HG03175 (cell line): Measurements from ENCODE around the gene PDCD10.
A peak's percentile ranks its signal among the peaks of the same experiment; 100 is the strongest.

Source experiments
- ATAC-seq: cut with Tn5 transposase; IDR thresholded peaks from one replicate; pipeline ENCODE4 v1.9.1; 2021; ENCODE audit warnings: mild to moderate bottlenecking, moderate library complexity; ENCODE audit not compliant: unreplicated experiment

The PDCD10 gene

DNA sequence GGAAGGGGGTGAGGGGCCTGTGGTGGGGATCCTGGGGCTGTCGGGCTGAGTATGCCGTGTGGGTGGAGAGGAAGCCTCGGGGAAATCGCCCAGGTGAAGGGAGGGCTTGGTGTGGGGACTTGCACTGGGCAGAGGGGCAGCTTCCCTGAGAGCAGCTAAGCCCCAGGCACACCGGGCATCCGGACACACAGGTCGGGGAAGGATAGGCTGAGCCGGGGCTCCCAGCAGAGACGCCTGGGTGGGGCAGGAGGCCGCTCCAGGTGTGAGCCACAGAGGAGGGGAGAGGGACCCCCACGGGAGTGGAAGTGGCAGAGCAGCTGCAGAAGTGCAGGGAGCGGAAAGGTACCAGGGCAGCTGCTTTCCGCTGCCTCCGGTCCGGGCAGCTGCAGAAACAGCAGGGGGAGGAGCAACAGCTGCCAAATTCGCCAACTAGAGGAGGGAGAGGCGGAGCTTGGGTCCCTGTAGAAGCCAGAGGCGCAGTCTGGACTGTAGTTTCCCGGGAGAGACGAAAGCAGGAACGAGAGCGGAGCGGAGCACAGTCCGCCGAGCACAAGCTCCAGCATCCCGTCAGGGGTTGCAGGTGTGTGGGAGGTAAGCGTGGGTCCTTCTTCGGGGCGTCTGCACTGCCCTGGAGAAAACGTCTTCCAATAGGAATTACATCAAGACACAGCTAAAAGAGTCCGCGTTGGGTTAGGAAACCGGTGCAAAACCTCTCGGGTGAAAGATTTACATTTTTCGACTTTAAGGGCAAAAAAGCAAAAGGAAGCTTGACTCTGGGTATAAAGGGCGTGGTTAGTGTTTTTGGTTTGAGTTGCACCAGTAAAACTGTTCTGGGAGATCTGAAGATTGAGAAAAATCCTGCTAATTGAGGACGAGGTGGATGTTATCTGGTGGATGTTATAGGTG is 794 bp upstream of the PDCD10 start, which contains the start of gene SERPINI1:
Gene SERPINI1 (plus strand): TSS at position 489 of the 906 bp plus-strand sequence. CDS start 53,408 bp downstream, outside the sequence.
- ATAC-seq, result peak; percentile 61

DNA sequence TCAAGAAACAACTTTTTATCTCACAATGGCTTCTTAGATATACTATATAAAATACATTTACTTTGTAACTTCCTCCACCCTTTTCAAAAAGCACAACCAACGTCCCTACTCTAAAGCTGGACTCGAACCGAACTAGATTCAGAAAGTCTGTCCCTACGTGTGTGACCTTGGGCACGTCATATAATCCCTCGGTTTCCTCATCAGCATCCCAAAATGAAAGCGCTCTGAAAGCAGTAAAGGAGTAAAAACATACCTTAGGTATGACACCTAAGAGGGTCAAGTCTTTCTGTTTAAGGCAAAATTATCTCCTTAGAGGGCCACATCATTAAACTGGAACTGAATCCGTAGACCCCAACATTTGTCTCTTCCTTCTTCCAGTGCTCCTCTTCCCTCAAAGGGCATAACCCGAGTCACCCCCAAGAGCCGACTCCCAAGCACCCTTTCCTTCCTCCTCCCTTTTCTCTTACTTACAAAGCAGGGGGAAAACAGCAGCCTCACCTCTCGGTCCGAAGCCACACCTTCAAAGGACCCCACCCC is 663 bp downstream of the PDCD10 start:
- no peak for ATAC-seq

DNA sequence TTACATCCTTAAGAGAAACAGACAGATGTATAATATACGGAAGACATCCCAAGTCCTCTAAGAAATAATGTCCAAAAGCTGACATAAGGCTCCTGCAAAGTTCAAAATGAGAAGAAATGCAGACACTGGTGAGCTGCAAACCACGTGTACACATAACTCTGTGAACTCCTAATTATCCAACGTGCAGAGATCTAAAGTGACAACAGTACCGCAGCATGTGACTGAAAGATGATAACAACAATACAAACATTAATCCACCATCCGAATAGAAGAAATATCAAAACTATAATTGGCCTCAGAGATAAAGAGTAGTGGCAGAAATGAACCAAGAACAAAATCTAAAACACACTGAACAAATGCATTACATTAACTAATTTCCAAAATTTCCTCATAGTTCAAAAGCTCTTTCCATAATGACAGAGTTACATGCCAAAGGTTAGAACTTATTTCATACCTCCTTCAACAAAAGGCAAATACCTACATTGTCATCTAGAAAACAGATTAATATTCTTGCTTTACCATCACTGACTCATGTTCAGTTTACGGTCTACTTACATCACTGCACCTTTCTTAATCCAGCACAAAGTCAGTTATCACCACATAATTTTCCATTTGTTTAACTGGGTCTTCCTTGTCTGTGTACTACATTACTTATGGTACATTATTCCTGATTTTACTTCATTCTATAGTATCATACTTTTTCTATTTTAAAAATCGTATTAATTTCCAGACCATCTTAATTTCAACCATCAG is 2.2 kb downstream of the PDCD10 start:
- no peak for ATAC-seq

DNA sequence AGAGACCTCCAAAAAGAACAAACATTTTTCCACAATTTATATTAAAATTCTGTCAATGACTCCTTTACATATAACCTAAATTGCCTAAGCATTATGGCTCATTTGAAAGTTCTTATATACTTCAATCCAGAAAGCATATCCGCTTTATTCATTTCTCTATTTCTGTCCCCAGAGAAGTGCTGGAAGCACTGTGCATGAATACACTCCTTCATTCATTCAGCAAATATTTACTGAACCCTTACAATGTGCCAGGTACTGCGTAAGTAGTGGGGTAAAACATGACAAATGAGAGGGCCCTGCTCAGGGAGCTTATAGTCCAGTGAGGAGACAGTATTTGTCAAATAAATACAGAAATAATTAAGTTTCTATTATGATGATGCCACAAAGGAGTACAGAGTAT is 3.3 kb downstream of the PDCD10 start:
- no peak for ATAC-seq

DNA sequence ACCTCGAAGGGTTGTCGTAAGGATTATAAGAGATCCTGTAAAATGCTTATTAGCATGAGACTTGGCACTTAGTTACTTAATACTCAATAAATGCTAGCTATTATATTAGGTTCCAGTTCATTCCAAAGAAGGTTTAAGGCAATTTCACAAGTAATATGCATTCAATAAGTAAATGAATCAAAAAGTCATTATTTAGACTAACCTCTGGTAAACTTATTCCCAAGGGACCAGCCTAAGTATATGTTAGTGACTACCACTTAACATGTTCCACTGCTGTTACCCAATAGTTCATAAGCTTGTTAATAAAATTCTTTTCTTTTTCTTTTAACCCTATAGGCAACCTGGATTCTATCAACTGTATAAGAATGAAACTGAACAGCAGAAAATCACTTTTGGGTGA is 5.1 kb downstream of the PDCD10 start:
- ATAC-seq, result no peak

DNA sequence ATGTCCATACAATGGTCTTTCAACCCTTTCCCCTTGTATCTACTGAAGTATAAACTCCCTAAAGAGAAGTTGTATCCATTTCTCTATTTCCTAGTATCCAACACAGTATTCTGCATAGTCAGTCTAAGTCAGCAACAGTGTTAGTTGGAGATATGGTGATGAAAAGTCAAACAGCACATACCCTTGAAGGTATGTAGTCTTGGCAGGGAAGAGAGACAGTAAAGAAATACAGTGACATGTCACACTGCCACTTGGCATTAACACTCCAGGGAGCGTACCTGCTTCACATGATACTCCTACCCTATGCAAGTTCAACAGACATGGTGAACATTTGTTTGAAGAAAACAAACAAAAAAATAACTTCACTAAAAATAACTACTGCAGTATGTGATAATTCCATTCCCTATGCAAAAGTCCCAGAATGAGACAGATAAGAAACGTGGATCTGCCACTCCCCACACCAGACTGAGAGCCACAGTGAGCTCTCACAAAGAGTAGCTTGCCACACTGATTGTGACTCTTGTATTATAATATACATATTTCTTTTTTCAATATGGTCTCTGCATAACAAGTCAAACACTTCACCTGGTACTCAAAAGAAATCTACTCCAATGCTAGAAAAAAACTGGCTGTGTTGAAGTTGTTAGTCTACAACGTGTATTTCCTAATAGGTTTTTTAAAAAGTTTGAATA is 5.9 kb downstream of the PDCD10 start:
- ATAC-seq, result no peak

DNA sequence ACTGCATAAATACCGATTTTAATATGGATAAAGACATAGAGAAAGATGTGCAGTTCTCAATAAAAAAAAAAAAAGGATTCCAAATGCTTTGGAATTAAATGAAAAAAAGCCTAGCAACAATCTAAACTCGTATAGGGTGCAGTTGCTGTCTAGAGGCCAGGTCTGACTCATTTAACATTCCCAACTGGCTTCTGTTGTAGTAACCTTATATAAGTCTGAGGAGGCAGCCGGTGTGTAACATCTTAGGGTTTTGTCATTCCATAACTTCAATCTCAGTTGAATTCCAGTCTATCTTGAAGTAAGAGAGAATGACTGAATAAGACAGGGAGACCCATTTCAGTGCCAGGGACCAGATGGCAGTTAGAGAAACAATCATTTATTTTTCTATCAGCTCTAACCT is 6.5 kb downstream of the PDCD10 start:
- ATAC-seq, result no peak

DNA sequence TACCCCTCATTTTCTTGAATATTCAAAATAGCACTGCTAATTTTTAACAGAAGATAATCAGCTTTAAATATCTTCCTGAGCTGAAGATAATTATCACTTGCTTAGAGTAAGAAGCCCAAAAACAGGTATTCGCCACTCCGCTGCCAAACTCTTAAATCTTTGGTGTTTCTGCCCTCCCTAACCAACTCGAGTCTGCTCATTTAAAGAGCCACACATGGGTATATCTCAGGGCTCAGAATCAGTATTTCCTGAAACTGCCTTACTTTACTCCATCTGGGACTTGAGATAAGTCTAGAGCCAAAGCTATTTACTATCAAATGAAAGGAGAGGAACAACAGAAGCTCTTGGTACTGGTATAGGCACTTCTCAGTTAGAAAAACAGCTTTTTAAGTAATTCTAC is 10.8 kb downstream of the PDCD10 start:
- no peak for ATAC-seq

DNA sequence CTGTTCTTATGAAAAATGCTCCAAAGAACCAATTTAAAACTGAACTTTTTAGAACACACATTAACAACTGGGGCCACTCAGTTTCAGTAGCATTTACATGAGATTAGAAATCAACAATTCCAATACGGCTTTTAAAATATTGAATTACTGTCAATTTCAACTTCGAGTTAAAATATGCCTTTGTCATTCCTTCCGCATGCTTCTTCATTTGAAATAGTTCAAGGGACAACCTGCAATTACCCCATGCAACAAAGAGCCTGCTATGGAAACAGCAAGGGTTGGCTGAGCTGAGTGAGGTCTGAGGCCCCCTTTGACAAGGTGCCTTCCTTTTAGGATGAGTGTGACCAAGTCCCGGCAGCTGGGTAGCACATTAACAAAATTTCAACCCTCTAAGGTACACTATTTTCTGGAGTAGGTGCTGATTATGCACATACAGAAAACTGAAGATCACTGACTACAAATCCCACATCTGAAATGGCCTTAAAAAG is 11.6 kb downstream of the PDCD10 start:
- ATAC-seq, result no peak

DNA sequence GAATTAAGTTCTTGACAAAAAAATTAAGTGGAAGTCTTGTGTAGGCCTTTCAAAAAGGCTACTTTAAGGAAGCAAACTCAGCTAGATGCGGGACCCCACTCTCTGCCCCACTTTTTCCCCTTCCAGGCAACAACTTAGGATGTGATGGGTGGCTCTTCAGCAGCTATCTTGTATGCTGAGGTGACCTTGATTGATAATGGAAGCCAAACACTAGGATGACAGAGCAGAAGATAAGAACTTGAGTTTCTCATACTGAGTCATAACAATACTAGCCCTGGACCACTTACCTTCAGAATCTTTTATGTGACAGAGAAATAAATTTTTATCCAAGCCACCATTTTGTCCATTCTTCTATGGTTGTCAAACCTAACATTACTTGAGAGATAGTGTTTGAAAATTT is 16.1 kb downstream of the PDCD10 start:
- ATAC-seq, result no peak

DNA sequence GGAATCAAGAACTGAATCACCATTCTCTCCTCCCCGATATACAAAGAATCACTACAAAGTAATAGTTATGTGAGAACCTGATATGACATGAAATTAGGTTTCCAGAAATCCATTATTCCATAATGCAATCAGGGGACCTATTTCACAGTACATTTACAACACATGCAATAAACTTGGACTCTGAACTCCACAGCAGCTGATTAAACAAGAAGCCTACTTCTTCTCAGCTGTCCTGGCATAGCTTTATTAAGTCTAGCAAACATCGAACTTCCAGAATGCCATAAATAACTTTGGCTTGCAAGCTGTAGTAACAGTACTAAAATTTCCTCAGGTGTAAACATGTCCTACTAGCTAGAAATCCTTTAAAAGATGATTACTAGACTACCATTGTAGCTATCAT is 17.8 kb downstream of the PDCD10 start:
- ATAC-seq, result no peak

DNA sequence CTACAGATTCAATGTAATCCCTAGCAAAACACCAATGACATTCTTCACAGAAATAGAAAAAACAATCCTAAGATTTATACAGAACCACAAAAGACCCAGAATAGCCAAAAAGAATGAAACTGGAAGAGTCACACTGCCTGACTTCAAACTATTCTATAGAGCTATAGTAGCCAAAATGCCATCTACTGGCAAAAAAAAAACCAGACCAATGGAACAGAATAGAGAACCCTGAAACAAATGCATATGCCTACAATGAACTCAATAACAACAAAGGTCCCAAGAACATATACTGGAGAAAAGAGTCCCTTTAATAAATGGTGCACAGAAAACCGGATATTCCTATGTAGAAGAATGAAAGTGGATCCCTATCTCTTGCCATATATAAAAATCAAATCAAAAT is 19.8 kb downstream of the PDCD10 start:
- ATAC-seq, result no peak

DNA sequence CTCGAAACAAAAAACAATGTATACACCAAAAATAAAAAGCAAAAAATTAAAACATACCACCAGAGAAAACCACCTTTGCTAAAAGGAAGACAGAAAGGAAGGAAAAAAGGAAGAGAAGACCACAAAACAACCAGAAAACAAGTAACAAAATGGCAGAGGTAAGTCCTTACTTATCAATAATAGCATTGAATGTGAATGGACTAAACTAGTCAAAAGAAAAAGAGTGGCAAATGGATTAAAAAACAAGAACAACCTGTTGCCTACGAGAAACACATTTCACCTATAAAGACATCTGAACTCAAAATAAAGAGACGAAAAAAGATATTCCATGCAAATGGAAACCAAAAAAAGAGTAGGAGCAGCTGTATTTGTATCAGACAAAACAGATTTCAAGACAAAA is 22.2 kb downstream of the PDCD10 start:
- no peak for ATAC-seq

DNA sequence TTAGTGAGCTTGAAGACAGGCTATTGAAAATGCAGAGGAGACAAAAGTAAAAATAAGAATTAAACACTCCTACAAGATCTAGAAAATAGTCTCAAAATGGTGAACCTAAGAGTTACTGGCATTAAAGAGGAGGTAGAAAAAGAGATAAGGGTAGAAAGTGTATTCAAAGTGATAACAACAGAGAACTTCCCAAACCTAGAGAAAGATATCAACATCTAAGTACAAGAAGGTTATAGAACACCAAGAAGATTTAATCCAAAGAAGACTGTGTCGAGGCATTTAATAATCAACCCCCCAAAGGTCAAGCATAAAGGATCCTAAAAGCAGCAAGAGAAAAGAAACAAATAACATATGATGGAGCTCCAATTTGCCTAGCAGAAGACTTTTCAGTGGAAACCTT is 23.3 kb downstream of the PDCD10 start:
- ATAC-seq, result no peak

DNA sequence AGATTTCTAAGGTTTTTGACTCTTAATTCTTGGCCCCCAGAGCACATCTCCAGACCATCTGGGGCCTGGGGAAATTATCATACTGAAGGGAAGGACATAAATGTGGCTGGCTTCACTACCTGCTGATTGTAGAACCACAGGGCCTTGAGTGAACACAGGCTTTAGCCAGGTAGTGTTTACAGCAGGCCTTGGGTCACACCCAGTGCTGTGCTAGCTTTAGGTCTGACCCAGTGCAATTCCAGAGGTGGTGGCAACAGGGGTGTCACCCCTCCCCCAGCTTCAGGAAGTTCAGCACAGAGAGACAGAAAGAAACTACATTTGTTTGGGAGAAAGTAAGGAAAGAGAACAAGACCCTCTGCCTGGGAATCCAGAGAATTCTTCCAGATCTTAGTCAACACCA is 24.1 kb downstream of the PDCD10 start:
- no peak for ATAC-seq

DNA sequence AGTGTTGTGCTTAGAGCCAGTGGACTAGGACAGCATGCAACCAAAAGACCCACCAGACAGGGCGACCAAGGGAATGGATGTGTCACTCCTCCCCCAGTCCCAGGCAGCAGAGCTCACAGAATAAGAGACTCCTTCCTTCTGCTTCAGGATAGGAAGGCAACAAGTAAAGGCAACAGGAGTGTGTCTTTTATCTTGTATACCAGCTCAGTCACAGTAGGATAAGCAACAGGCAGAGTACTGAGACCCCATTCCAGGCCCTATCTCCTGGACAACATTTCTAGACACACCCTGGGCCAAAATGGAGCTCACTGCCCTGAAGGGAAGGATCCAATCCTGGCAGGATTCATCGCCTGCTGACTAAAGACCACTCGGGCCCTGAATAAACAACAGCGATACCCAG is 25.0 kb downstream of the PDCD10 start:
- ATAC-seq, result no peak

DNA sequence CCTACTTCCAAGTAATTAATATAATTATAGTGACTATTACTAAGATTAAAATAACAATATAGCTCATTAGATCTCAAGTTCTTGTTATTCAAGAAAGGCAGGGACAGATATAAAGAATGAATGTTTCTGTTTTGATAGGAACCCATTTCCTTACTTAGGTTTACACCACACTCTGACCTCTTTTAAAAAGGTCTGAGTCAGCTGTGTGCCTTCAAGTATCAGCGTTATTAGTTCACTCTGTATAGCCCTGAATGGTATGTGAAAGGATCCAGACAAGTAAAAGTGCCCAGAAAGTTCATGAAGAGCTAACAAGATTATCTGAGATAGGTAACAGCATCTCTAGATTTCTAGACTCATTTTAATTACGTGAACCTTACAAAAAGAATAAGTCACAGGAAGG is 28.9 kb downstream of the PDCD10 start:
- ATAC-seq, result no peak

DNA sequence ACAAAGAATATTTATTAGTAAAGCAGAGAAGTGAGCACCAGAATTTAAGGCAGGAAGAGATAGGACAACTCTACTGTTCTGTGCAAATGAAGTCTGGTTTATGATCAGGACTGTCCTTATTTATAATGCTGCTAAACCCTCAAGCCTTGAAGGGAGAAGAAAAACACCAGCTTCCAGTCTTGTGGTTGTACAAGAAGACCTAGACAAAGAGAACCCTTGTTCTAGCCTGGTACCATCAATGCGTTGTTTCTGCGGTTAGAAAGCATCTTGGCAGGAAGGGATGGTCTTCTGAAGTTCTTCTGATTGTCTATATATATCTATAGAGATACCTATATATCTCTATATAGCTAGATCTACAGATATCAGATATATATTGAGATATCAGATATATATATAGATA is 33.8 kb downstream of the PDCD10 start:
- ATAC-seq, result no peak

DNA sequence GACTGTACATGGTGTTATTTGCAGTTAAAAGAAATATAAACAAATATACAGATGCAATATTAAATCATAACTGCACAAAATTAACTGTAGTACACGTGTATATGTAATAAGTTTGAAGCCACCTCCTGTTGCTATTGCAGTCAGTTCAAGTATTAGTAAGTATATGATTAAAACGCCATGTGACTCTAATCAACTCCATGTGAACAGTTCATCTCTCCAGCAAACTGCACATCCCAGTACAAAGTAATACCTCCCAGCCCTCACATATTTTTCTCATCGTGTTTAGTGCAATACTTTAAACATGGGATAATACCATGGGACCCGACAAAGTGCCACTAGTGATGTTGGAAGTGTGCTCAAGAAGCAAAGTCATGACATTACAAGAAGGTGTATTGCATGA is 34.6 kb downstream of the PDCD10 start:
- ATAC-seq, result no peak

DNA sequence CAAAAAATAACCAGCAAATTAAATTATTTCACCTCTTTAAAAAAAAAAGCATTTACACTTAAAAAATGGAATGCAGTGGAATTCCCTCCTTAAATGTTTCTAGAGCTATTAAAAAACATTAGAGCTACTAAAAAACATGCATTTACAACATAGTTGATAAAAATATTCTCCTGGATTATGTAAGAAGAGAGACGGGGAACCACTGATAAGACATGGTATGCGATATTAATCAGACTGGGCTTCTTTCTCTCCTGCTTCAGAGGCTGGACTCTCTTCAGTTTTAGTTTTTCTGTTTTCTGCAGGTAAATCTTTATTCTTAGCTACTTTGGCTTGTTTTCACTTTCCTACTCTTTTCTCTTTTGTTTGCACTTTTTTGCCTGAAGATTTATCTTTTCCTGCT is 40.6 kb downstream of the PDCD10 start:
- ATAC-seq, result no peak

DNA sequence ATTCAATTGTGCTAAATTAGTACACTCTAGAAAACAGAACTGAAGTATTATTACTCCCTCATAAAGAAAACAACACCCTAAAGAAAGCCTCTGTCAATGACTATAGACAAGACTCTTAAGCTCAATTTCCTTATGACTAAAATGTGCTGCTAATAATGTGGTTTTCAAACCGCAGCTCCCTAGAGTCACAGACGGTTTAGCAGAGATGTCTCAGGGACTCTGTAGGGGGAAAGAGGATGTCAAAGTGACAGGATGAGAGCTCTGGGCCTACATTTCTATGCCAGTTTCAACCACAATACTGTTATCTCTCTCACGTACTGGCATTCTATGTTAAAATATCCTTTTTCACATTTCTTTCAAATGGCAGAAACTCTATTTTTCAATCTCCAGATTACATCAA is 43.3 kb downstream of the PDCD10 start:
- peak; percentile 100 for ATAC-seq
